ENCODE data around the gene PCGF3.
"Not testable (repeated sequence)": the region's sequence is repeated elsewhere in the genome, so short reads cannot be mapped to it uniquely, and the experiment has no call there.

The PCGF3 gene

GRCh38 chr4:733631-733980 is 28.0 kb downstream of the PCGF3 start:
- H3K9ac ChIP-seq (ENCODE audit: low read depth in 1 of 2, low read length in 2 of 2) = no peak overlapping the region
- H3K9me3 ChIP-seq (ENCODE audit: control insufficient read depth in 2 of 2, low read length in 2 of 2) = no peaks in the 10 kb centered on the region
- no peak overlapping the region for H3K27ac ChIP-seq (ENCODE audit: low read depth in 2 of 2, low read length in 2 of 2)
- H3K4me3 ChIP-seq (ENCODE audit: low read length in 2 of 2) = no peak overlapping the region
- peaks cover 40 to 46% of the 10 kb centered on the region in 2 donors for H3K36me3 ChIP-seq (ENCODE audit: control insufficient read depth in 2 of 2, insufficient read depth in 2 of 2, low read length in 2 of 2)
- no peaks in the 10 kb centered on the region for H3K27me3 ChIP-seq (ENCODE audit: control insufficient read depth in 2 of 2, insufficient read depth in 2 of 2, low read length in 2 of 2)
- no peaks in the 10 kb centered on the region for H3K4me1 ChIP-seq (ENCODE audit: control insufficient read depth in 2 of 2, insufficient read depth in 2 of 2, low read length in 2 of 2)

DNA sequence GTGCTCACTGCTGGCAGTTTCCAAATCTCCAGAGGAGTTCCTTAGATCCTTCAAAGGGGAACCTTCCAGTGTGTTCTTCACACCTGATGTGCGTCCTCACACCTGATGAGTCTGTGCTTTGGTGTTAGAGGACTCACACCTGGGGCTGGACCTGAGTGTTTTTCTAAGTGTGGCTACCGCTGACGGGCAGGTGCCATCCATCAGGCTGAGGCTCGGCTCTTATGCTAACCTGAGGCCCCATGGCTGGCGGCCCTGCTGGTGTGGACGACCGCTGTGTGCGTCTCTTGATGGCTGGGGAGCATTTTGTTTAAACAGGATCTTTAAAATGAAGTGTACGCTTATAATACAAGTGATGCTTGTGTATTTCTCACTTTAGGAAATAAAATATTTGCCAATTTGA is 28.4 kb downstream of the PCGF3 start:
- Histone ChIP-seq H3K36me3 (ENCODE audit: control insufficient read depth in 2 of 2, insufficient read depth in 2 of 2, low read length in 2 of 2) (peaks cover 40 to 46% of the 10 kb centered on the region in 2 donors), H3K4me3 (ENCODE audit: low read length in 2 of 2) (no peak overlapping the region), H3K9ac (ENCODE audit: low read depth in 1 of 2, low read length in 2 of 2) (no peak overlapping the region), H3K9me3 (ENCODE audit: control insufficient read depth in 2 of 2, low read length in 2 of 2) (no peaks in the 10 kb centered on the region), H3K4me1 (ENCODE audit: control insufficient read depth in 2 of 2, insufficient read depth in 2 of 2, low read length in 2 of 2) (peaks cover 0 to 4% of the 10 kb centered on the region in 2 donors), H3K27me3 (ENCODE audit: control insufficient read depth in 2 of 2, insufficient read depth in 2 of 2, low read length in 2 of 2) (no peaks in the 10 kb centered on the region), H3K27ac (ENCODE audit: low read depth in 2 of 2, low read length in 2 of 2) (no peak overlapping the region)

DNA sequence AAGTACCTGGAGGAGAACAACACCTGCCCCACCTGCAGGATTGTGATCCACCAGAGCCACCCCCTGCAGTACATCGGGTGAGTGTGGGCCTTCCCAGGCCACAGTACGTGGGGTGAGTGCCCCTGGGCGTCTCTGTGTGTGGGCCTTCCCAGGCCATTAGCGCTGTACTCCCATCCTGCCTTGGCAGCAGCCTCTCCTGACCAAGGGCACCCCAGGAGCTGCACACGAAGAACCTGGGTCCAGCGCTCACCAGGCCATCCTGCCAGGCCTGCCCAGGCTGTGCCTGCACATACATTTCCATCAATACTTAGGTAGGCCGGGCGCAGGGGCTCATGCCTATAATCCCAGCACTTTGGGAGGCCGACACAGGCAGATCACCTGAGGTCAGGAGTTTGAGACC is 29.3 kb downstream of the PCGF3 start:
- H3K27me3 ChIP-seq (ENCODE audit: control insufficient read depth in 2 of 2, insufficient read depth in 2 of 2, low read length in 2 of 2) = no peaks in the 10 kb centered on the region
- no peak overlapping the region for H3K4me3 ChIP-seq (ENCODE audit: low read length in 2 of 2)
- H3K27ac ChIP-seq (ENCODE audit: low read depth in 2 of 2, low read length in 2 of 2) = no peak overlapping the region
- peaks cover 46 to 52% of the 10 kb centered on the region in 2 donors for H3K36me3 ChIP-seq (ENCODE audit: control insufficient read depth in 2 of 2, insufficient read depth in 2 of 2, low read length in 2 of 2)
- H3K9me3 ChIP-seq (ENCODE audit: control insufficient read depth in 2 of 2, low read length in 2 of 2) = no peaks in the 10 kb centered on the region
- H3K4me1 ChIP-seq (ENCODE audit: control insufficient read depth in 2 of 2, insufficient read depth in 2 of 2, low read length in 2 of 2) = peaks cover 0 to 7% of the 10 kb centered on the region in 2 donors
- H3K9ac ChIP-seq (ENCODE audit: low read depth in 1 of 2, low read length in 2 of 2) = no peak overlapping the region

GRCh38 chr4:735583-735982 is 30.0 kb downstream of the PCGF3 start:
- Histone ChIP-seq H3K9me3 (ENCODE audit: control insufficient read depth in 2 of 2, low read length in 2 of 2) (no peaks in the 10 kb centered on the region), H3K36me3 (ENCODE audit: control insufficient read depth in 2 of 2, insufficient read depth in 2 of 2, low read length in 2 of 2) (peaks cover 49 to 52% of the 10 kb centered on the region in 2 donors), H3K27ac (ENCODE audit: low read depth in 2 of 2, low read length in 2 of 2) (no peak overlapping the region), H3K4me3 (ENCODE audit: low read length in 2 of 2) (no peak overlapping the region), H3K9ac (ENCODE audit: low read depth in 1 of 2, low read length in 2 of 2) (no peak overlapping the region), H3K27me3 (ENCODE audit: control insufficient read depth in 2 of 2, insufficient read depth in 2 of 2, low read length in 2 of 2) (no peaks in the 10 kb centered on the region), H3K4me1 (ENCODE audit: control insufficient read depth in 2 of 2, insufficient read depth in 2 of 2, low read length in 2 of 2) (peaks cover 0 to 7% of the 10 kb centered on the region in 2 donors)

GRCh38 chr4:736561-736960 is 30.9 kb downstream of the PCGF3 start:
- H3K4me3 ChIP-seq (ENCODE audit: low read length in 2 of 2); H3K27me3 ChIP-seq (ENCODE audit: control insufficient read depth in 2 of 2, insufficient read depth in 2 of 2, low read length in 2 of 2); H3K4me1 ChIP-seq (ENCODE audit: control insufficient read depth in 2 of 2, insufficient read depth in 2 of 2, low read length in 2 of 2); H3K9ac ChIP-seq (ENCODE audit: low read depth in 1 of 2, low read length in 2 of 2); H3K27ac ChIP-seq (ENCODE audit: low read depth in 2 of 2, low read length in 2 of 2); H3K9me3 ChIP-seq (ENCODE audit: control insufficient read depth in 2 of 2, low read length in 2 of 2): not testable (repeated sequence)
- H3K36me3 ChIP-seq (ENCODE audit: control insufficient read depth in 2 of 2, insufficient read depth in 2 of 2, low read length in 2 of 2) = peaks cover 41 to 47% of the 10 kb centered on the region in 2 donors

DNA sequence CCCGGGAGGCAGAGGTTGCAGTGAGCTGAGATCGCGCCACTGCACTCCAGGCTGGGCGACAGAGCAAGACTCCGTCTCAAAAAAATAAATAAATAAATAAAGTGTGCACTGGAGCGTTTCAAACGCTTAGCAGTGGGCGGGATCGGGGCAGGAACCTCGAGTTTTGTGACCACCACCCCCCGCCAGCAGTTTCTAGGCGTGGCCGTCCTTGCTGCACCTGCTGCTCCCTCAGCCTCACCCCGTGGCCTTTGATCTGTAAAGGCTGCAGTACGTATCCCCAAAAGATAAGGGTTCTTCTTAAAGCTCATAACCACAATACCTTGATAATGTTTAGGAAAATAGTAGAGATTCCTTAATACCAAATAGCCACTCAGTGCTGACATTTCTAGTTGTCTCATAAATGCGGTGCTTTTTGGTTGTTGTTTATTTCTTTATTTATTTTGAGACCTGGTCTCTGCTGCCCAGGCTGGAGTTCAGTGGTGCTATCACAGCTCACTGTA is 33.2 kb downstream of the PCGF3 start:
- Histone ChIP-seq H3K9ac (ENCODE audit: low read depth in 1 of 2, low read length in 2 of 2) (no peak overlapping the region), H3K4me1 (ENCODE audit: control insufficient read depth in 2 of 2, insufficient read depth in 2 of 2, low read length in 2 of 2) (peaks cover 0 to 7% of the 10 kb centered on the region in 2 donors), H3K27me3 (ENCODE audit: control insufficient read depth in 2 of 2, insufficient read depth in 2 of 2, low read length in 2 of 2) (no peaks in the 10 kb centered on the region), H3K36me3 (ENCODE audit: control insufficient read depth in 2 of 2, insufficient read depth in 2 of 2, low read length in 2 of 2) (peaks cover 32 to 38% of the 10 kb centered on the region in 2 donors), H3K4me3 (ENCODE audit: low read length in 2 of 2) (no peak overlapping the region), H3K9me3 (ENCODE audit: control insufficient read depth in 2 of 2, low read length in 2 of 2) (no peaks in the 10 kb centered on the region), H3K27ac (ENCODE audit: low read depth in 2 of 2, low read length in 2 of 2) (no peak overlapping the region)

GRCh38 chr4:739569-739968 is 33.9 kb downstream of the PCGF3 start:
- H3K27ac ChIP-seq (ENCODE audit: low read depth in 2 of 2, low read length in 2 of 2) = no peak overlapping the region

DNA sequence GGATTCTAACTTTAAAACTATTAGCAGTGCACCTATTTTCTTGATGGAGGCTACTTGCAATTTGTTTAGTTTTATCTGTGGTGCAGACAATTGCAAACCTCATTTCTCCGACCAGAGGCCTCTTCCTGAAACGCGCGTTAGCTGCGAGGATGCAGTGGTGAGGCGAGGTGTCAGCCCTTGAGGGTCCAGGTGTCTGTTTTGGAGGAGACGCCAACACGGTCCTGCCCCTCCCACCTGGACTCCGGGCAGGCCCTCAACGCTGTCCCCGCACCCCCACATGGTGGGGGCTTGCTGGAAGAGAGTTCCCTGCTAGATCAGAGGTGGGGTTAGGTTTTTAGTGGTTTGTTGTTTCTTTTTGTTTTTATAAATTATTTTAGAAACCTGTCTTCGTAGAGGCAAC is 34.4 kb downstream of the PCGF3 start:
- H3K9ac ChIP-seq (ENCODE audit: low read depth in 1 of 2, low read length in 2 of 2) = no peak overlapping the region
- peaks cover 0 to 7% of the 10 kb centered on the region in 2 donors for H3K4me1 ChIP-seq (ENCODE audit: control insufficient read depth in 2 of 2, insufficient read depth in 2 of 2, low read length in 2 of 2)
- peaks cover 21 to 26% of the 10 kb centered on the region in 2 donors for H3K36me3 ChIP-seq (ENCODE audit: control insufficient read depth in 2 of 2, insufficient read depth in 2 of 2, low read length in 2 of 2)
- no peak overlapping the region for H3K4me3 ChIP-seq (ENCODE audit: low read length in 2 of 2)
- no peak overlapping the region for H3K27ac ChIP-seq (ENCODE audit: low read depth in 2 of 2, low read length in 2 of 2)
- H3K27me3 ChIP-seq (ENCODE audit: control insufficient read depth in 2 of 2, insufficient read depth in 2 of 2, low read length in 2 of 2) = no peaks in the 10 kb centered on the region
- H3K9me3 ChIP-seq (ENCODE audit: control insufficient read depth in 2 of 2, low read length in 2 of 2) = no peaks in the 10 kb centered on the region

More at GRCh38 chr4:739569-739968, 33.9 kb downstream of the PCGF3 start:
- Histone ChIP-seq H3K9ac (ENCODE audit: low read depth in 1 of 2, low read length in 2 of 2) (no peak overlapping the region), H3K4me1 (ENCODE audit: control insufficient read depth in 2 of 2, insufficient read depth in 2 of 2, low read length in 2 of 2) (peaks cover 0 to 7% of the 10 kb centered on the region in 2 donors), H3K27me3 (ENCODE audit: control insufficient read depth in 2 of 2, insufficient read depth in 2 of 2, low read length in 2 of 2) (no peaks in the 10 kb centered on the region), H3K4me3 (ENCODE audit: low read length in 2 of 2) (no peak overlapping the region), H3K36me3 (ENCODE audit: control insufficient read depth in 2 of 2, insufficient read depth in 2 of 2, low read length in 2 of 2) (peaks cover 25 to 31% of the 10 kb centered on the region in 2 donors), H3K9me3 (ENCODE audit: control insufficient read depth in 2 of 2, low read length in 2 of 2) (no peaks in the 10 kb centered on the region)

- no peak overlapping the region for H3K27ac ChIP-seq (ENCODE audit: low read depth in 2 of 2, low read length in 2 of 2)
- no peaks in the 10 kb centered on the region for H3K9me3 ChIP-seq (ENCODE audit: control insufficient read depth in 2 of 2, low read length in 2 of 2)
- no peak overlapping the region for H3K4me3 ChIP-seq (ENCODE audit: low read length in 2 of 2)
- no peaks in the 10 kb centered on the region for H3K27me3 ChIP-seq (ENCODE audit: control insufficient read depth in 2 of 2, insufficient read depth in 2 of 2, low read length in 2 of 2)
- H3K9ac ChIP-seq (ENCODE audit: low read depth in 1 of 2, low read length in 2 of 2) = no peak overlapping the region
- peaks cover 16 to 20% of the 10 kb centered on the region in 2 donors for H3K36me3 ChIP-seq (ENCODE audit: control insufficient read depth in 2 of 2, insufficient read depth in 2 of 2, low read length in 2 of 2)
- H3K4me1 ChIP-seq (ENCODE audit: control insufficient read depth in 2 of 2, insufficient read depth in 2 of 2, low read length in 2 of 2) = peaks cover 0 to 7% of the 10 kb centered on the region in 2 donors
Observed at GRCh38 chr4:740656-741282, 35.1 kb downstream of the PCGF3 start.

DNA sequence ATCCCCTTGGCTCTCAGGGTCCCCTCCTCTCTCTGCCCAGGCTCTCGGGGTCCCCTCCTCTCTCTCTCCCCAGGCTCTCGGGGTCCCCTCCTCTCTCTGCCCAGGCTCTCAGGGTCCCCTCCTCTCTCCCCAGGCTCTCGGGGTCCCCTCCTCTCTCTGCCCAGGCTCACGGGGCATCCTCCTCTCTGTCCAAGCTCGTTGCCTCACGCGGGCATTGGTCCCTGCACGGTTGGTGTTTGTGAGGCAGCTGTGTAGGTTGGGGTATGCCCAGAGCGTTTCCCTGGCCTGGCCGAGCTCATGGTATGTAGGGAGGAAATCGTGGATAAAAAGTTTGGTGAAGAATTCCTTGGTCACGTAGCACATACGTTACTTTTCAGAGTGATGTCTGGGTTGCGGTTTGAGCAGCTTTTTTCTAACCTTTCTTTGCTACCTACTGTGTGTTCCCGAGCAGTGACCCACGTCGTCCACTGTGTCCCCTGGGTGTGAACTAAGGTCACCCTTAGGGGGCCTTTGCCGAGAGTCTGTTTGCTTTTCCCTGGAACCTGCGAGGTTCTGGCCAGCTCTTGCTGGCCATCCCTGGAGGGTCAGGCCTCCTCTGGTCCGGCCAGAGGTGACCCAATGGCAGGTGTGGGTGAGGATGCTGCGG is 36.6 kb downstream of the PCGF3 start:
- Histone ChIP-seq H3K9ac (ENCODE audit: low read depth in 1 of 2, low read length in 2 of 2) (no peak overlapping the region), H3K27ac (ENCODE audit: low read depth in 2 of 2, low read length in 2 of 2) (no peak overlapping the region), H3K4me3 (ENCODE audit: low read length in 2 of 2) (no peak overlapping the region), H3K27me3 (ENCODE audit: control insufficient read depth in 2 of 2, insufficient read depth in 2 of 2, low read length in 2 of 2) (no peaks in the 10 kb centered on the region), H3K4me1 (ENCODE audit: control insufficient read depth in 2 of 2, insufficient read depth in 2 of 2, low read length in 2 of 2) (peaks cover 0 to 7% of the 10 kb centered on the region in 2 donors), H3K36me3 (ENCODE audit: control insufficient read depth in 2 of 2, insufficient read depth in 2 of 2, low read length in 2 of 2) (peaks cover 15 to 16% of the 10 kb centered on the region in 2 donors), H3K9me3 (ENCODE audit: control insufficient read depth in 2 of 2, low read length in 2 of 2) (no peaks in the 10 kb centered on the region)
